ENCODE measurements around the gene SYNE2.

Gene SYNE2

DNA sequence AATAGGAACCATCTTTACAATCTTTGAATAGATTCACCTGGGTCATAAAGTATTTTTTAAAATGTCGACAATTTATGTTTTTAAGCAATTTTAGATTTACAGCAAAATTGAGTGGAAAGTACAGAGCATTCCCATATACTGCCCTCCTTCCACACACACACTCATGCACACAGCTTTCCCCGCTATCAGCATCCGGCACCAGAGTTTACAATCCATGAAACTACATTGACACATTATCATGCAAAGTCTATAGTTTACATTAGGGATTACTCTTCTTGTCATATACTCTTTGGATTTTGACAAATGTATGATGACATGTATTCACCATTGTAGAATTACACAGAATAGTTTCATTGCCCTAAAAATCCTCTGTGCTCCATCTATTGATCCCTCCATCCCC lies 9.0 kb upstream of the SYNE2 start:
- Histone ChIP-seq H3K27ac (ENCODE audit: poor library complexity, severe bottlenecking) (no peak overlapping the region), H3K4me1 (ENCODE audit: insufficient read depth, poor library complexity, severe bottlenecking) (no peaks in the 10 kb centered on the region)

DNA sequence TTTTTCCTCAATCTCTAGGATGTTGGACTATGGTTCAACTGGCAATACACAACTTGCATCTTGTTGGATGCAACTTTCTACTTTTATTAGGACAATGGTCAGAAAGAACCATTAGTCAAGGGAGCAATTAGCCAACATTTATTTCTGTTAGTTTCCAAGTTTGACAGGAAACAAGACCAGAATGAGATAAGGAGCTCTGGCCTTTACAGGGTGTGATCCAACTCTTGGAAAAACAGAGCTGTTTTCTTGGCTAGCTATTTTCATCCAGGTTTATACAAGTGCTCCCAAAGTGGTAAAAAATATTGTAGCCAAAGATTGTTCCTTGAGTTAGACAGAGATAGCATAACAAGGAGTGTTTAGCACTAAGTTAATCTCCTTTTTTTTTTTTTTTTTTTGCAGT lies 3.9 kb upstream of the SYNE2 start:
- no peak for DNase-seq (ENCODE audit: low spot score)
- Histone ChIP-seq H3K36me3 (ENCODE audit: low read depth) (no peaks in the 10 kb centered on the region), H3K27me3 (ENCODE audit: insufficient read depth, poor library complexity, severe bottlenecking) (no peaks in the 10 kb centered on the region), H3K9me3 (ENCODE audit: severe bottlenecking) (no peaks in the 10 kb centered on the region), H3K27ac (ENCODE audit: poor library complexity, severe bottlenecking) (no peak overlapping the region), H3K4me3 (ENCODE audit: severe bottlenecking) (no peak overlapping the region), H3K4me1 (ENCODE audit: insufficient read depth, poor library complexity, severe bottlenecking) (no peaks in the 10 kb centered on the region)
- ATAC-seq (ENCODE audit: low read depth): no peak
- TF ChIP-seq, protein P1, sequence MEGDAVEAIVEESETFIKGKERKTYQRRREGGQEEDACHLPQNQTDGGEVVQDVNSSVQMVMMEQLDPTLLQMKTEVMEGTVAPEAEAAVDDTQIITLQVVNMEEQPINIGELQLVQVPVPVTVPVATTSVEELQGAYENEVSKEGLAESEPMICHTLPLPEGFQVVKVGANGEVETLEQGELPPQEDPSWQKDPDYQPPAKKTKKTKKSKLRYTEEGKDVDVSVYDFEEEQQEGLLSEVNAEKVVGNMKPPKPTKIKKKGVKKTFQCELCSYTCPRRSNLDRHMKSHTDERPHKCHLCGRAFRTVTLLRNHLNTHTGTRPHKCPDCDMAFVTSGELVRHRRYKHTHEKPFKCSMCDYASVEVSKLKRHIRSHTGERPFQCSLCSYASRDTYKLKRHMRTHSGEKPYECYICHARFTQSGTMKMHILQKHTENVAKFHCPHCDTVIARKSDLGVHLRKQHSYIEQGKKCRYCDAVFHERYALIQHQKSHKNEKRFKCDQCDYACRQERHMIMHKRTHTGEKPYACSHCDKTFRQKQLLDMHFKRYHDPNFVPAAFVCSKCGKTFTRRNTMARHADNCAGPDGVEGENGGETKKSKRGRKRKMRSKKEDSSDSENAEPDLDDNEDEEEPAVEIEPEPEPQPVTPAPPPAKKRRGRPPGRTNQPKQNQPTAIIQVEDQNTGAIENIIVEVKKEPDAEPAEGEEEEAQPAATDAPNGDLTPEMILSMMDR (IDR thresholded peaks at IDR 0.05; ENCODE audit: poor library complexity, severe bottlenecking): no peak

More for the DNA sequence above, 9.0 kb upstream of the SYNE2 start:
- TF ChIP-seq, protein P1 (IDR thresholded peaks at IDR 0.05; ENCODE audit: poor library complexity, severe bottlenecking): no peak
- no peak overlapping the region for H3K4me3 ChIP-seq (ENCODE audit: severe bottlenecking)
- no peaks in the 10 kb centered on the region for H3K36me3 ChIP-seq (ENCODE audit: low read depth)
- DNase-seq (ENCODE audit: low spot score) (no peak), ATAC-seq (ENCODE audit: low read depth) (no peak)
- H3K27me3 ChIP-seq (ENCODE audit: insufficient read depth, poor library complexity, severe bottlenecking): no peaks in the 10 kb centered on the region
- peaks cover 4% of the 10 kb centered on the region for H3K9me3 ChIP-seq (ENCODE audit: severe bottlenecking)

DNA sequence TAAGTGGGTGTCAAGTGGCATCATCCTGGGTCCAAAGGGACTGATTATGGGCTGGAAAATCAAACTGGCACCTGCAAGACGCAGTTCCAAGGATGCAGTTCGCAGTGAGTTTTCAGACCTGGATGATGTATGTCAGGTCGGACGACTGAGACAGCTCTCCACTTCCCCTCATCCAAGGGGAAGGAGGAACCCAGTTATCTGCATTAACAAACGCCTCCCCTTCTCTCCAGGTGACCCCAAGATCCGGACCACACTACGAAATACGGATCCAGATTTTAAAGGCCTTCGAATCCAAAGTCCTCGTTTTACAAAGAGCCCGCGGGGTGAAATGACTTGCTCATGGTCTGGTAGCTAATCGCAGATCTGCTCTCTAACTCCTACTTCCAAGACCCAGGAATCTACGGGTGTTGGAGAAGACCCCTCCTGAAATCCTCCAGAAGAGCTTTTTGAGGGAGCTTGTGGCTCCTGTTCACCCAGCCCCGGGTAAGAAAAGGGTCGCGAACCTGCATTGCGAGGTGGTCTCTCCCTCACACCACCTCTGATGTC lies 460 bp upstream of the SYNE2 start:
- ATAC-seq (ENCODE audit: low read depth) (peak; percentile 2; the same call in 1 of the 3 replicates), DNase-seq (ENCODE audit: low spot score) (no peak)
- Histone ChIP-seq H3K36me3 (ENCODE audit: low read depth) (no peaks in the 10 kb centered on the region), H3K27me3 (ENCODE audit: insufficient read depth, poor library complexity, severe bottlenecking) (no peaks in the 10 kb centered on the region), H3K4me1 (ENCODE audit: insufficient read depth, poor library complexity, severe bottlenecking) (peaks cover 12% of the 10 kb centered on the region), H3K9me3 (ENCODE audit: severe bottlenecking) (no peaks in the 10 kb centered on the region), H3K27ac (ENCODE audit: poor library complexity, severe bottlenecking) (peak overlapping the region; percentile 52), H3K4me3 (ENCODE audit: severe bottlenecking) (peak overlapping the region; percentile 99)
- TF ChIP-seq, protein P1 (IDR thresholded peaks at IDR 0.05; ENCODE audit: poor library complexity, severe bottlenecking): no peak

DNA sequence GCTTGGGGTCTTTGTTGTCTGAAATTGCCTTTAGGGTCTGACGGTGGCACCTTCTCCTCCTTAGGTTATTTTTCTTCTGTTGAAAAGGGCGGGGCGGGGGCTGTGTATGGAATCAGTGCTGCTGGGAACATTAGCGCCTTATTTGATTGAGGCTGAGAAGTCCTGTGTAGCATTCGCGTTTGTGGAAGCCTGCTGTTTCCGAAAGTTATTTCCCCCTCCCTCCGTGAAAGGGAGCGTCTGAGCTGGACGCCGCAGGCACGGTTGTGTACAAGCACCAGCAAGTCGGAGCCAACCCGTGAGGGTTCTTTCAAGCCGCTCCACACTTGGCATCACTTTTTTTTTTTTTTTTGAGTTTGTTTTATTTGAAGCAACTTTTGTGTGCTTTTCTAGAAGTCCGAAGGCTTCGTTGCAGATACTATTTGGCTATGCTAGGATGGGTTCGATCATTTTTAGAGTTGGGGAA lies 1.1 kb downstream of the SYNE2 start:
- no peaks in the 10 kb centered on the region for H3K27me3 ChIP-seq (ENCODE audit: insufficient read depth, poor library complexity, severe bottlenecking)
- H3K4me1 ChIP-seq (ENCODE audit: insufficient read depth, poor library complexity, severe bottlenecking): peaks cover 16% of the 10 kb centered on the region
- no peaks in the 10 kb centered on the region for H3K36me3 ChIP-seq (ENCODE audit: low read depth)
- ATAC-seq (ENCODE audit: low read depth) (peak; percentile 77), DNase-seq (ENCODE audit: low spot score) (peak; percentile 92)
- H3K9me3 ChIP-seq (ENCODE audit: severe bottlenecking): no peaks in the 10 kb centered on the region
- peak overlapping the region; percentile 99 for H3K4me3 ChIP-seq (ENCODE audit: severe bottlenecking)
- peak overlapping the region; percentile 52 for H3K27ac ChIP-seq (ENCODE audit: poor library complexity, severe bottlenecking)
- TF ChIP-seq, protein P1 (IDR thresholded peaks at IDR 0.05; ENCODE audit: poor library complexity, severe bottlenecking): no peak

DNA sequence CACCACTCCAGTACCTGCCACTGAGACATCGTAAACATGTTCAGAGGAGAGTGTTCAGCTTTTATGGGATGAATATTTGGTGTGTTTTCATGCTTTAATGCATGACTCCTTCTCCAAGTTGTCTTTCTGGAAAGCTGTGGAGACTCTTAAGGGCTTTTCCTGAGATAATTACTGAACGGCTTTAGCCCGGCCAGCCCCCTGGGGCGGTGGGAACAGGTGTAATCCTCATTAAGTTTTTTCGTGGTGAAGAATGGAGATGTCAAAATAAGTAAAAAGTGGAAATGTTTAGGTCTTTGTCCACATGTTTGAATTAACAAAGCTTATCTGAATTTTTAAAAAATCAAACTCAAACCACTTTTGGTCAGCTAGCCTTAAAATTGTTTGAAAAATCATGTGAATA lies 1.5 kb downstream of the SYNE2 start:
- TF ChIP-seq, protein P1 (IDR thresholded peaks at IDR 0.05; ENCODE audit: poor library complexity, severe bottlenecking): no peak
- ATAC-seq (ENCODE audit: low read depth): peak; percentile 24
- Histone ChIP-seq H3K27ac (ENCODE audit: poor library complexity, severe bottlenecking) (peak overlapping the region; percentile 52), H3K27me3 (ENCODE audit: insufficient read depth, poor library complexity, severe bottlenecking) (no peaks in the 10 kb centered on the region), H3K4me3 (ENCODE audit: severe bottlenecking) (peak overlapping the region; percentile 99), H3K9me3 (ENCODE audit: severe bottlenecking) (no peaks in the 10 kb centered on the region), H3K36me3 (ENCODE audit: low read depth) (no peaks in the 10 kb centered on the region), H3K4me1 (ENCODE audit: insufficient read depth, poor library complexity, severe bottlenecking) (peaks cover 16% of the 10 kb centered on the region)
- no peak for DNase-seq (ENCODE audit: low spot score)
